HUES64 (cell line): ENCODE measurements around the gene CRABP2.
A peak's percentile ranks its signal among the peaks of the same experiment; 100 is the strongest.

Experiments
- H3K27ac ChIP-seq: 2 replicates; pipeline ENCODE4 v1.7.0; 2013; ENCODE audit warnings: low read depth, low read length, inconsistent platforms
- H3K27me3 ChIP-seq: 2 replicates; pipeline ENCODE4 v1.6.1; 2013; ENCODE audit warnings: mild to moderate bottlenecking, low read length; ENCODE audit not compliant: insufficient read depth
- H3K36me3 ChIP-seq: 2 replicates; pipeline ENCODE4 v1.6.1; 2013; ENCODE audit warnings: mild to moderate bottlenecking, low read length; ENCODE audit not compliant: insufficient read depth
- H3K4me1 ChIP-seq: 2 replicates; pipeline ENCODE4 v1.6.1; 2013; ENCODE audit warnings: mild to moderate bottlenecking, low read length, moderate library complexity; ENCODE audit not compliant: insufficient read depth
- H3K4me3 ChIP-seq: 2 replicates; pipeline ENCODE4 v1.5.1; 2013; ENCODE audit warnings: mild to moderate bottlenecking, low read length, moderate library complexity
- H3K9ac ChIP-seq: 2 replicates; pipeline ENCODE4 v1.6.1; 2013; ENCODE audit warnings: mild to moderate bottlenecking, low read depth, low read length
- H3K9me3 ChIP-seq: 2 replicates; pipeline ENCODE4 v1.6.1; 2013; ENCODE audit warnings: low read depth, low read length; ENCODE audit not compliant: insufficient read depth
- WGBS: fragments of 150-250, 120-280 bp; methylation state at CpG from one replicate; pipeline ENCODE4 v1.1.7; 2013; ENCODE audit warnings: missing lambda C conversion rate; 5-methylcytosine and 5-hydroxymethylcytosine counted together

CRABP2 gene

GRCh38 chr1:156707417-156708217, 2.2 kb upstream of the CRABP2 start:
- 2% methylated on average over 7 of the region's 8 CpGs for WGBS
- peak overlapping the region; percentile 79 for H3K9ac ChIP-seq
- H3K27ac ChIP-seq = peak overlapping the region; percentile 94
- H3K27me3 ChIP-seq = peaks cover 16% of the 10 kb centered on the region
- H3K36me3 ChIP-seq = no peaks in the 10 kb centered on the region
- no peaks in the 10 kb centered on the region for H3K9me3 ChIP-seq
- H3K4me1 ChIP-seq = peaks cover 58% of the 10 kb centered on the region
- H3K4me3 ChIP-seq = peak overlapping the region; percentile 71

GRCh38 chr1:156706657-156707416, 1.5 kb upstream of the CRABP2 start:
- Histone ChIP-seq H3K4me3 (peak overlapping the region; percentile 71), H3K4me1 (peaks cover 55% of the 10 kb centered on the region), H3K9me3 (no peaks in the 10 kb centered on the region), H3K9ac (peak overlapping the region; percentile 79), H3K27ac (peak overlapping the region; percentile 94), H3K27me3 (peaks cover 16% of the 10 kb centered on the region), H3K36me3 (no peaks in the 10 kb centered on the region)
- under 1% methylated on average over 29 of the region's 29 CpGs for WGBS

- Histone ChIP-seq H3K4me1 (peaks cover 56% of the 10 kb centered on the region), H3K36me3 (peaks cover 5% of the 10 kb centered on the region), H3K27ac (peak overlapping the region; percentile 94), H3K27me3 (peaks cover 16% of the 10 kb centered on the region), H3K9ac (peak overlapping the region; percentile 79), H3K9me3 (no peaks in the 10 kb centered on the region), H3K4me3 (peak overlapping the region; percentile 71)
- WGBS = under 1% methylated on average over 45 of the region's 45 CpGs
Measured at GRCh38 chr1:156705918-156706656, 704 bp upstream of the CRABP2 start.

GRCh38 chr1:156704930-156705320, 458 bp downstream of the CRABP2 start:
- Histone ChIP-seq H3K9me3 (no peaks in the 10 kb centered on the region), H3K36me3 (peaks cover 17% of the 10 kb centered on the region), H3K9ac (peak overlapping the region; percentile 69), H3K4me3 (peak overlapping the region; percentile 71), H3K27me3 (peaks cover 16% of the 10 kb centered on the region), H3K27ac (no peak overlapping the region), H3K4me1 (peaks cover 46% of the 10 kb centered on the region)
- WGBS = under 1% methylated on average over 29 of the region's 29 CpGs

GRCh38 chr1:156704166-156704711, 1.1 kb downstream of the CRABP2 start:
- H3K4me3 ChIP-seq = peak overlapping the region; percentile 71
- H3K4me1 ChIP-seq = peaks cover 40% of the 10 kb centered on the region
- peak overlapping the region; percentile 69 for H3K9ac ChIP-seq
- peaks cover 24% of the 10 kb centered on the region for H3K36me3 ChIP-seq
- H3K27me3 ChIP-seq = peaks cover 16% of the 10 kb centered on the region
- no peak overlapping the region for H3K27ac ChIP-seq
- WGBS = 11% methylated on average over 10 of the region's 10 CpGs
- no peaks in the 10 kb centered on the region for H3K9me3 ChIP-seq

- peaks cover 35% of the 10 kb centered on the region for H3K4me1 ChIP-seq
- H3K36me3 ChIP-seq = peaks cover 29% of the 10 kb centered on the region
- H3K9me3 ChIP-seq = no peaks in the 10 kb centered on the region
- H3K4me3 ChIP-seq = peak overlapping the region; percentile 71
- H3K9ac ChIP-seq = peak overlapping the region; percentile 69
- H3K27ac ChIP-seq = no peak overlapping the region
- WGBS = 6% methylated on average over 4 of the region's 4 CpGs
- peaks cover 16% of the 10 kb centered on the region for H3K27me3 ChIP-seq
Measured at GRCh38 chr1:156703741-156704140, 1.6 kb downstream of the CRABP2 start.

- no peaks in the 10 kb centered on the region for H3K9me3 ChIP-seq
- 87% methylated on average over 4 of the region's 4 CpGs for WGBS
- H3K36me3 ChIP-seq = peaks cover 31% of the 10 kb centered on the region
- no peak overlapping the region for H3K27ac ChIP-seq
- H3K9ac ChIP-seq = no peak overlapping the region
- peaks cover 31% of the 10 kb centered on the region for H3K4me1 ChIP-seq
- H3K4me3 ChIP-seq = peak overlapping the region; percentile 71
- H3K27me3 ChIP-seq = peaks cover 16% of the 10 kb centered on the region
Measured at GRCh38 chr1:156703336-156703735, 2.0 kb downstream of the CRABP2 start.

GRCh38 chr1:156700736-156701531, 4.4 kb downstream of the CRABP2 start:
- H3K9me3 ChIP-seq = no peaks in the 10 kb centered on the region
- H3K9ac ChIP-seq = no peak overlapping the region
- H3K36me3 ChIP-seq = peaks cover 36% of the 10 kb centered on the region
- WGBS = 72% methylated on average over 5 of the region's 8 CpGs
- H3K4me3 ChIP-seq = no peak overlapping the region
- H3K4me1 ChIP-seq = peaks cover 19% of the 10 kb centered on the region
- peaks cover 16% of the 10 kb centered on the region for H3K27me3 ChIP-seq
- H3K27ac ChIP-seq = no peak overlapping the region

- peaks cover 3% of the 10 kb centered on the region; the same call in 1 of the 2 replicates for H3K27me3 ChIP-seq
- no peak overlapping the region for H3K9ac ChIP-seq
- no peak overlapping the region for H3K4me3 ChIP-seq
- WGBS = 93% methylated on average over 1 of the region's 1 CpG
- H3K4me1 ChIP-seq = peaks cover 22% of the 10 kb centered on the region
- peaks cover 36% of the 10 kb centered on the region for H3K36me3 ChIP-seq
- no peak overlapping the region for H3K27ac ChIP-seq
- H3K9me3 ChIP-seq = no peaks in the 10 kb centered on the region
Measured at GRCh38 chr1:156698995-156699394, 6.4 kb downstream of the CRABP2 start.

- no peak overlapping the region for H3K9ac ChIP-seq
- H3K4me3 ChIP-seq = no peak overlapping the region
- peaks cover 36% of the 10 kb centered on the region for H3K36me3 ChIP-seq
- 89% methylated on average over 8 of the region's 8 CpGs for WGBS
- H3K27me3 ChIP-seq = no peaks in the 10 kb centered on the region
- peaks cover 26% of the 10 kb centered on the region for H3K4me1 ChIP-seq
- H3K27ac ChIP-seq = no peak overlapping the region
- no peaks in the 10 kb centered on the region for H3K9me3 ChIP-seq
Measured at GRCh38 chr1:156697481-156697880, 7.9 kb downstream of the CRABP2 start.
